Mucosa of descending colon (tissue), 3 donors: ENCODE data around the gene DPP8. TPM values are rescaled to one million over a fixed set of nuclear protein-coding genes. Genes with fewer than 3 reads are reported as not detected.

Experiments
- ATAC-seq: fragments of 200-7000 bp; cut with Tn5 transposase; one replicate; pipeline ENCODE4 v1.9.1; 2020; ENCODE audit warnings: mild to moderate bottlenecking, moderate library complexity
- DNase-seq, 3 donors: peaks; one replicate each; pipeline ENCODE4 v3.0.0-alpha.2; 2020
- H3K36me3 ChIP-seq: fragments of 200-600 bp; one replicate; pipeline ENCODE4 v1.8.0; 2021; ENCODE audit warnings: low read depth, mild to moderate bottlenecking
- H3K4me1 ChIP-seq: fragments of 200-600 bp; one replicate; pipeline ENCODE4 v1.8.0; 2021; ENCODE audit warnings: low read depth, mild to moderate bottlenecking
- H3K4me3 ChIP-seq: fragments of 200-600 bp; one replicate; pipeline ENCODE4 v1.8.0; 2021; ENCODE audit warnings: mild to moderate bottlenecking
- H3K9me3 ChIP-seq: fragments of 200-600 bp; one replicate; pipeline ENCODE4 v1.8.0; 2021; ENCODE audit warnings: mild to moderate bottlenecking
- CTCF ChIP-seq: fragments of 200-600 bp; IDR thresholded peaks from one replicate; pipeline ENCODE4 v1.8.0; 2022; ENCODE audit warnings: antibody characterized with exemption, mild to moderate bottlenecking
- intact Hi-C, 2 donors: fragments of 100-400 bp; cut with DNase I in 1 of 2; cut with micrococcal nuclease in 1 of 2; formaldehyde crosslinking; loops; one replicate each; pipeline versions ENCODE4 v1.11.0 to v1.11.1; 2022; cut with DNase I, micrococcal nuclease
- total RNA-seq, 3 donors: library from RNA; stranded (reverse); fragmentation: NEBNext Ultra II Directional in 2 of 3; extraction: Animal tissue kit (Norgen Biotek cat#: 25700) in 2 of 3; gene quantifications; one replicate each; pipeline versions ENCODE4 v1.2.1 to v1.2.4, GENCODE V29; 2021 to 2023
- donor health status: DM: no; HTN: no; CAD: no; lungs with moderate emphysema.
- donor health status: DM: no; HTN: no; CAD: no.
- donor health status: DM: no; HTN: yes; CAD: no.

The DPP8 gene
- total RNA-seq, 3 donors from 2014 or later, result 35.6 to 40.6 (median 35.8) TPM

DNA sequence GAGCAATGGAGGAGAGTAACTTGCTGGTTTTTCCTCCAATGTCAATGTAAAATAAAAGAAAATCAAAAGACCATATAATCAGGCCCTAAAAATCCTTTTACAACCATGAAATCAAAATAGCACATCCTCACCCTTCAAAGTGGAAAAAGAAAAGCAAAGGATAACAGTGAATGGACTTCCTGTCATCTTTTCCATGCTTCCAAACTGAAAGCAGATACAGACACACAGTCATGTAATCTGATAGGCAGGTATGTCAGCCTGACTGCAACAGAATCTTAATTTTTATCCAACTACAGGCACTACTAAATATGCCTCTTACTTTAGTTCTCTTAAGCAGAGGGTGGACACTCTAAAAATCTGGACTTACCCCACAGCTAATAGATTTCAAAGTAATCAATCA, 66.9 kb downstream of the DPP8 start:
- no peaks in the 10 kb centered on the region for H3K36me3 ChIP-seq
- H3K9me3 ChIP-seq, result no peaks in the 10 kb centered on the region
- no peak for TF ChIP-seq CTCF
- no peaks in the 10 kb centered on the region for H3K4me1 ChIP-seq
- no peak for ATAC-seq
- DNase-seq, result no peak
- intact Hi-C loops, result no loop called here
- H3K4me3 ChIP-seq, result no peak overlapping the region

DNA sequence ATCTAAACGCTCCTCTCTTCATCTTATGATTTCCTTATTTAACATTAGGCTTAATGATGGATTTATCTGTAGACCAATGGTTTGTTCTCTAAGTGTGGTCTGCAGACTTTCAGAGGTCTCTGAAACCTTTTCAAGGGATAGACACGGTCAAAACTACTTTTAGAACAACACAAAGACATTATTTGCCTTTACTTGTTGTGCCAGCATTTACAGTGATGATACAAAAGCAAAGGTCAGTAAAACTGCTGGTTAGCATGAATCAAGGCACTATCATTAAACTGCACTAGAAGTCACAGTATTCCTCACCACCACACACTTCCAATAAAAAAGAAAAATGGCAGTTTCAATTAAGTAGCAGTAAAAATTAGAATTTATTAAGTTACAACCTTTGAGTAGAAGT, 70.3 kb downstream of the DPP8 start:
- no peaks in the 10 kb centered on the region for H3K4me1 ChIP-seq
- ATAC-seq, result no peak
- intact Hi-C loops, result no loop called here
- no peaks in the 10 kb centered on the region for H3K36me3 ChIP-seq
- no peaks in the 10 kb centered on the region for H3K9me3 ChIP-seq
- no peak overlapping the region for H3K4me3 ChIP-seq
- TF ChIP-seq CTCF, result no peak
- DNase-seq, result no peak

GRCh38 chr15:65434201-65434600, 83.3 kb downstream of the DPP8 start:
- ATAC-seq, result no peak
- H3K9me3 ChIP-seq, result no peaks in the 10 kb centered on the region
- H3K4me3 ChIP-seq, result no peak overlapping the region
- H3K4me1 ChIP-seq, result no peaks in the 10 kb centered on the region
- H3K36me3 ChIP-seq, result no peaks in the 10 kb centered on the region
- DNase-seq, result no peak
- intact Hi-C loops, result no loop called here
- no peak for TF ChIP-seq CTCF

DNA sequence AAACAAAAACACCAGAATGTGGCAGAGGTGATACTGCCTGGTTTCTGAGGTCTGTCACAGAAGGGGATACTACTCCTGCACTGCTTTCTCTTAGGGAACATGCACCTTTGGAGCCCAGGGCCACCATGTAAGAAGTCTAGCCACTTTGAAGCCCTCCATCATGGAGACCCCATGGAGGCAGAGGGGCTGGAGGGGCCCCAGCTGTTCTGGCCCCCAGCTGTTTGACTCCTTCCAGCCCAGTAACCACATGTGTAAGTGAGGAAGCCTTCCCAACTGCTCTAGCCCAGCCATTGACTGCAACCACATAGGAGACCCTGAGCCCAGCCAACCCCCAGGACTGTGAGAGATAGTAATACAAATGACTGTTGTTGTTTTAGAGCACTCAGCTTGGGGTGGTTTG, 85.8 kb downstream of the DPP8 start:
- intact Hi-C loops, result no loop called here
- ATAC-seq (no peak), DNase-seq (no peak)
- Histone ChIP-seq H3K9me3 (no peaks in the 10 kb centered on the region), H3K4me1 (no peaks in the 10 kb centered on the region), H3K4me3 (no peak overlapping the region), H3K36me3 (no peaks in the 10 kb centered on the region)
- TF ChIP-seq CTCF, result no peak

- TF ChIP-seq CTCF, result no peak
- DNase-seq (no peak), ATAC-seq (no peak)
- Histone ChIP-seq H3K4me1 (peaks cover 8% of the 10 kb centered on the region), H3K4me3 (no peak overlapping the region), H3K9me3 (no peaks in the 10 kb centered on the region), H3K36me3 (no peaks in the 10 kb centered on the region)
- intact Hi-C loops, result no loop called here
These were observed 91.2 kb downstream of the DPP8 start for GRCh38 chr15:65426216-65426853.

- Histone ChIP-seq H3K9me3 (no peaks in the 10 kb centered on the region), H3K4me1 (peaks cover 13% of the 10 kb centered on the region), H3K4me3 (no peak overlapping the region), H3K36me3 (no peaks in the 10 kb centered on the region)
- ATAC-seq (no peak), DNase-seq (no peak)
- intact Hi-C loops, result no loop called here
- TF ChIP-seq CTCF, result no peak
These were observed 92.8 kb downstream of the DPP8 start for GRCh38 chr15:65424683-65425082.
